Stimulated activated CD4-positive, alpha-beta T cell treated with anti-CD3 and anti-CD28 coated beads, Interleukin-12 subunit alpha, Interleukin-12 subunit beta, amount 100 ng/mL, for 4 hours (primary cell): ENCODE results near the gene HYLS1.
"Not testable (repeated sequence)": the region's sequence is repeated elsewhere in the genome, so short reads cannot be mapped to it uniquely, and the experiment has no call there.

ENCODE experiments used
- DNase-seq: peaks from one replicate; pipeline ENCODE4 v3.0.0-alpha.2; 2020

The HYLS1 gene

DNA sequence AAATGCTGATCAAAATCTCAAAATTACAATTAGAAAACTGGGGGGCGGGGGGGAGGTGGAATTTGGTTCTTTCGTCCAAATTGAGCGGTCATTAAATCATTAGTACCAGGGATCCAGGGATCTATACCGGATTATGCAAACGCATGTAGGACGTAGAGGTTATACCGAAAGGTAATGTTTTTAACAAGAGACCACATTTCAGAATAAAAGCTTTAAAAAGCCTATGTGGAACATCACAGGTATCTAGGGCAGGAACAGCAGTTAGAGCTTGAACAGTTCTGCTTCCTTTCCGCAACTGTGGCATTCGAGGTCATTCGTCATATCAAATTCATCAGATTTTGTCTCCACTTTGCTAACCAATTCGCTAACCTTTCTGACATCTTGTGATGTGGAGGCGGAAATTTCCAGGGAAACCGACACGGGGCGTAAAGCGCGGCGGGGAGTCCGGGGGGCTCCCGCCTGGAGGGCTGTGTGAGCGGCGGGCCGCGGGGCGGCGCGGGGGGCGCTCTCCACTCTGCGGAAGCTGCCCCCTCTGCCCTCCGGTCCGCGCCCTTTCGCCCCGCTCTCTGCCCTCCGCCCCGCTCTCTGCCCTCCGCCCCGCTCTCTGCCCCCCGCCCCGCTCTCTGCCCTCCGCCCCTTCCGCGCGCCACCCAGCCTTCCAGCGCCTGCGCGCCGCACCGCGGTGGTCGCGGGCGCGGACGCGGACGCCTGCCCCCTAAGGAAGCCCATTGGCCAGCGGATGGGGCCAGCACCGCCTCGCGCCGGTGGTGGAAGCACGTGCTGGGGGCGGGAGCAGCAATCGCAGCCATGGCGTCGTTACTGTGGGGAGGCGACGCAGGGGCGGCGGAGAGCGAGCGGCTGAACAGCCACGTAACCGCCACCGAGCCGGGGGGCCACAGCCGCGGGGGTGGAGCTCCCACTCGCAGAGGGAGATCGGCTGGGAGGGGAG is 16.5 kb downstream of the HYLS1 start, which contains the start of gene DDX25:
Gene DDX25, plus strand, starts transcription at position 798 of the 949 bp plus-strand sequence. Its CDS starts 10 bp downstream, at position 808.
- DNase-seq, result no peak

DNA sequence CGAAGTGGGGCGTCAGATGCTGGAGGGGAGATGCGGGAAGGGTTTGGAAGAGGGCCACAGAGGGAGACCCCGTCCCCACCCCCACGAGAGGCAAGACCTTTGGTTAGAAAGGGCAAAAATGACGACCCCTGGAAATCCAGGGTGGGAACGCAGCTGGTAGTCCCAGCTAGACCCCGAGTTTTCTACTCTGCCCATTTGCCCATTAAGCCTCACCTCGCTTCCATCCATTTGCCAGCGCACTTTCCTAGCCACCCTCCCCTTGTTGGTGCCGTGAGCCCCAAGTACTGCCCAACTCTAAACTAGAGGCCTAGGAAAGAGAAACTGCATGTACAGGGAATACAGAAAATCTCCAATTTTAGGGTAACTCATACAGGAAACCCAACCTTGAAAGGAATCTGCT is 17.2 kb downstream of the HYLS1 start:
- DNase-seq, result no peak

DNA sequence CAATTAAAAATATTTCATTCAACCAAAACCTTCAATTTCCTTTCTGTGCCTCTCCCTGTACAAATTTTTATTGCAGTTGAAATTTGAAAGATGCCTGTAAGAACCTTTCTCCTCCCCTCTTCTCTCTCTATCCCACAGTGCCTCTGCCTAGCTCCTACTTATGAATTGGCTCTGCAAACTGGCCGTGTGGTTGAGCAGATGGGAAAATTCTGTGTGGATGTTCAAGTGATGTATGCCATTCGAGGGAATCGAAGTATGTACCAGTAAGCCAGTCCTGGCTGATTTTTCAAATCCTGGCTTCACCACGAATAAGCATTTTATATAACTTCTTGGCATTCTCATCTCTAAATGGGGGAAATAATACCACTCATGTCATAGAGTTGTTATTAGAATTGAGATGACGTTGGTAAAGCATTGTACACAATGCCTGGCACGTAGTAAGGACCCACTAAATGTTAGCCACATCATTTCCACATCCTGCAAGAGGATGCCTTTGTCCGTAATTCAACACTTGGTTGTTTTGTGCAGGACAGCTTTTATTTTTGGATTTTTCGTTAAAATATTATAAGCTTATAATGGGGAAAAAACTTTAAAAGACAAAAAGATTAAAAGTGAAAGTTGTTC is 22.9 kb downstream of the HYLS1 start:
- no peak for DNase-seq

DNA sequence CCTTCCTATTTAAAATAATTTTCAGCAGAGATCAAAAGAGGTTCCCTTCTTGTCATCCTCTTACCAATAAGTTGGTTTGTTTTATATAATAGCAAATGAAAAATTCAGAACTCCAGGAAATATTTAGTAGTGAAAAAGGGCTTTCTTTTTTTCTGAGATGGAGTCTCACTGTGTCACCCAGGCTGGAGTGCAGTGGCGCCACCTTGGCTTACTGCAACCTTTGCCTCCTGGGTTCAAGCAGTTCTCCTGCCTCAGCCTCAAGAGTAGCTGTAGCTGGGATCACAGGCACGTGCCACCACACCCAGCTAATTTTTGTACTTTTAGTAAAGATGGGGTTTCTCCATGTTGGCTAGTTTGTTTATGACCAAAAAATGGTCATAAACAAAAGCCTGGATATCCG is 27.1 kb downstream of the HYLS1 start:
- DNase-seq, result not testable (repeated sequence)

DNA sequence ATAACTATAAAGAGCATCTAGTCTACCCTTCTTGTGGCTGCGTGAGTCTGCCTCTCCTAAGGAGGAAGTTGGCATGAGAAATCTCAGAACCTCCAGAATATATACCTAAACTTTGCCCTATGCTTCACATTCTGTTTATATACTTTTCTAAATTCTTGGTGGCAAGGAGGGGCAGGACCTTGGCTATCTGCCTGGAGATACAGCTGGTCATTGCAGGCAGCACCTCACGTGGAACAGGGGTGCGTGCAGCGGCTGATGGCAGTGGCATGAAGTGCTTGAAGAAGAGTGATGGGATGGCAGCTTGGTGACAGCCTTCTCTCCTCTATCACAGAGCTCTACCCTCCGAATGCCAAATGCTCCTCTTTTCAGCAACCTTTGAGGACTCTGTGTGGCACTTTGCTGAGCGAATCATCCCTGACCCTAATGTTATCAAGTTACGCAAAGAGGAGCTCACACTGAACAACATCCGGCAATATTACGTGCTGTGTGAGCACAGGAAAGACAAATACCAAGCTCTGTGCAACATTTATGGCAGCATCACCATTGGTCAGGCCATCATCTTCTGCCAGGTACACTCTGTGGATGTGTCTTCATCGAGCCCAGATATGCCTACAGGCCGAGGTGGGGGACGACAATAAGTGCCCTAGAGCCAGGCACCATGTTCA is 29.3 kb downstream of the HYLS1 start:
- DNase-seq, result no peak

DNA sequence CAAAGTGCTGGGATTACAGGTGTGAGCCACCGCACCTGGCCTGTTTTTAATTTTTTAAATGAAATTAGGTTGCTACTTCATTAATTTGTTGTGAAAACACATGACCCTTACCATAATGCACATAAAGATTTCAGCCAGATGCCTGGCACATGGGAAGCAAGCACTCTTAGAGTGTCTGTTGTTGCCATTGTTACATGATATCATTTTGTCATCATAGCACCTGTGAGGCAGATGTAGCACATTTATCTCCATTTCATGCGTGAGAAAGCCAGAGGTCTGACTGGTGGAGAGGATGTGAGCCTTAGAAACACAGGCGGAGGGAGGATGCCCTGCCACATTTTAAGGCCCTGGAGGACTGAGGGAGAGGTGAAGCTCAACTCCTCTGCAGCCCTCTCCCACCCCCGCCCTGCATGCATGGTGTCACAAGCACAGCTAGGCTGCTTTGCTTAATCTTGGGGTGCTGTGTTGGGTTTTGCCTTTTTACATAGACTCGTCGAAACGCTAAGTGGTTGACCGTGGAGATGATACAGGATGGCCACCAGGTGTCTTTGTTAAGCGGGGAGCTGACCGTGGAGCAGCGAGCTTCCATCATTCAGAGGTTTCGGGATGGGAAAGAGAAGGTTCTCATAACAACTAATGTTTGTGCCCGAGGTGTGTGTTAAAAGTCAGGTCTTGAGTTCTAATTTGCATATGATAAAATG is 30.8 kb downstream of the HYLS1 start:
- no peak for DNase-seq

DNA sequence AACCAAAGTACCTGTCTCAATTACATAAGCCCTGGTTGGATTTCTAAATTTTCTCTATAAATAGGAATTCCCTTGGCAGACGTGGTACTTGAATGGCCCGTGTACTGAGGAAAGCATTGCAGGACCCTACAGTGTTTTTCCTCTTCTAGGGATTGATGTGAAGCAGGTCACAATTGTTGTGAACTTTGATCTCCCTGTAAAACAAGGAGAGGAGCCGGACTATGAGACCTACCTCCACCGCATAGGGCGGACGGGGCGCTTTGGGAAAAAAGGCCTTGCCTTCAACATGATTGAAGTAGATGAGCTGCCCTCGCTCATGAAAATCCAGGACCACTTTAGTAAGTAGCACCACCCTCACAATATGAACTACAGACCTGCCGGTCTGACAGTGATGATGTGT is 33.6 kb downstream of the HYLS1 start:
- DNase-seq, result no peak

DNA sequence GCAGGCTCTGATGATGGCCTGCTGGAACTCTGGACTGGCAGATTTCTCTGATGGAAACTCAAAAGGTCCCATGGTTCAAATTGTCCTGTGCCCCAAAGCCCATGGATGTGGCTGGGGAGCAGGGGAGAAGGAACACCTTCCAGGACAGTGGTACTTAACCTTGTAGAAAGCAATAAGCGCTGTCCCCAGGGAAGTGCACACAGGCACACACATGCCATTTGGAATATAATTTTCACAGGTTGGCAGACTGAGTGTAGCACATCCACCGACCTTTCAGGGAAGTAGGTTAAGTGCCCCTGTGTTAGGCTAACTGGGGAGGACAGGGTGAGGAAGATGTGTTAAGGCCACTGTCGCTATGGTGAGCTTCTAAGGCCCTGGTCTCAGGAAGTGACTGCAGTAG is 34.7 kb downstream of the HYLS1 start:
- no peak for DNase-seq

DNA sequence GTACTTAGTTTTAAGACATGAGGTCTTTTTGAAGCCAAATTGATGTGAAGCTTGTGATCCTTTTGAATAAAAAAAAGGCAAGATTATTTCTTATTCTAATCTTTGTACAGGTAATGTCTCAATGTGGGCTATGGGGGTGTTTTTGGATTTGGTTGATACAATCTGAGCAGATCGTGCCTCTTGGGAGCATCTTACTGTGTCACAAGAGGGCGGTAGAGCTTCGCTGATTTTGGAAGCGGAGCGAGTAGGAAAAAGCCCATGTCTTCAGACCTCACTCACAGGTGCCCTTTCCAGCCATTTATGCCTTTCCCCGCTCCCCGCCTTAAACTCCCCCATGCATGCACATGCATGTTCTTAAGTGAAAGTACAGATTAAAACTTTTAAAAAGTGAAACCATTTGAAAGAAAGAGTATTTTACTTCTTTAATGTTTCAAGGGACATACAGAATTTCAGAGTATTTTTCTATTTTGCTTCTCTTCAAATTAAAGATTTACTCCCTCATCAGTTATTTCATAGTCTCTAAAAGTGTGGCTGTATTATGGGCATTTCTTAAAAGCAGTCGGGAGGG is 35.6 kb downstream of the HYLS1 start:
- DNase-seq, result peak; percentile 36

DNA sequence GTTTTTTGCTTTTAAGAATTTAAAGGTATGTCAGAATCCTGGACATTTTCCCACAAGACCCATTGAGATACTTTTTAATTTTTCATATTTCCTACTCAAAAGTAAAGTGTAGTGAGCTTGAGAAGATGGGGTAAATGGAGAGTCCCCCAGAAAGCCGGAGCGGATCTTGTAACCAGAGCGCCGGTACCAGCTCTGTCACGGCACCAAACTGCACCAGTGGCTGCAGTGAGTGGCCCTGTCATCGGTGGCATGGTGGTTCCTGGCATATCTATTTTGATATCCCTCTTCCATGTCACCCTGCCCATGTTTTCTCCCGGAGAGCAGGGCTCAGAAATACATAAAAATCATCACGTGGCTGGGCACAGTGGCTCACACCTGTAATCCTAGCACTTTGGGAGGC is 36.2 kb downstream of the HYLS1 start:
- no peak for DNase-seq

DNA sequence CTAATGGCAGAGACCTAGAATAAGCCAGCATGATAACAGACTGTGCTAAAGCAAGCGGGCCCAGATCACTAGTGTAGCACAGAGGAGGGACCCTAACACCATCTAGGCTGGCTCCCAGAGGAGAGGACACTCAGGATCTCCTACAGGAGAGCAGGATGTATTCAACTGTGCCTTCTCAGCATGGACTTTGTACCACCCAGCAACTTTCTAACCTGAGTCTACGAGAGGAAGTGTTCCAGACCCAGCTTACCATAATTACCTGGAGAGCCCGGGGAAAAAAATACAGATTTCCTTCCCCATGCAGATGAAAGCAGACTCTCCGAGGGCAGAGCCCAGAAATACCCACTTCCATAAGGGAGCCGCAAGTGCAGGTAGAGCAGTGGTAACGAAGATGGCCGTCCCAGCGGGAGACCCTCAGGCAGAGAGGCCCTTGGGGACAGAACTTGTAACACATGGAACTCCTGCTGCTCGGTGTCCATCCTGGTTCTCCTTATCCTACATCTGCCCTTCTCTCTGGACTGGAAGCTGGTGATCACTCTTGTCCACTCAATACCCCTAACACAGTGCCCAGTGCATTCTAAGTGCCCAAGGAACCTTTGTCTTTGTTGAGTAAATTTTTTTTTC is 37.0 kb downstream of the HYLS1 start:
- no peak for DNase-seq

DNA sequence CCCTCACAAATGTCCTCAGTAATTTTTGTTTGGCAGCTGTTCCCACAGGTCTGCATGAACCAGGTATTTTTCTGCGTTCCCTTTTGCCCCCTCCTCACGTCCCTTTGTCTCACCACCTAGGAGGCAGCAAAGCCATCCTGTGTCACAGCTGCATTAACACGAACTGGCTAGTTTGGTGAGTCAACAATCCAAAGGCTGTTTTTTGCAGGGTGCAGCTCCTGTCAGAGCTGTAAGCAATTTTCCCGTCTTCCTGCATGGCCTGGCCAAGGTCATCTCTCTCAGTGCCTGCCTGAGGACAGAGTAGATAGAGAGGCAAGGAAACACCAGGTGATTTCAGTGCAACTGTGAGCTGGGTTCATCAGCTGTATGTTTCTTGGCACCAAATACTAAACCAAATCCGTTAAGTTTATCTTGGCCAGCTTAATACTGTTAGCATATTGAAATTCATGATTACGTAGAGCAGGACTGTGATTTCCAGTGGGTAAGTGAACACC is 37.8 kb downstream of the HYLS1 start:
- DNase-seq, result no peak

DNA sequence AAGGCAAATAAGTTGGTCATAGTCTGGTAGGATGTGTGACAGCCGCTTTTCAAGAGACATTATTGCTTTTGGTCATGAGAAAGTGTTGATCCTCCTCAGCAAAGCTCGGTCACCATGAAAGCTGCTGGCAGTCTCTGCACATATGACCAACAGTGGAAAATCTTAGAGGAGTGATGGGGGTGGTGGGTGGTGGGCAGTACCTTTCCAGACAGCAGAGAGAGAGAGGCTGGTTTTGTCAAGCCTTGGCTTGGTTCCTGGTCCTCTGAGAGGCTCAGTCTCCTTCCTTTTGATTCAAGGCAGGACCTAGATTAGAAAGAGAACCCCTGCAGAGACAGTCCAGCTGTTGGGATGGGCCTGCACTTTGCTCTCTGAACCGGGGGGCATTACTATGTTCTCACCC is 38.3 kb downstream of the HYLS1 start:
- DNase-seq, result no peak

DNA sequence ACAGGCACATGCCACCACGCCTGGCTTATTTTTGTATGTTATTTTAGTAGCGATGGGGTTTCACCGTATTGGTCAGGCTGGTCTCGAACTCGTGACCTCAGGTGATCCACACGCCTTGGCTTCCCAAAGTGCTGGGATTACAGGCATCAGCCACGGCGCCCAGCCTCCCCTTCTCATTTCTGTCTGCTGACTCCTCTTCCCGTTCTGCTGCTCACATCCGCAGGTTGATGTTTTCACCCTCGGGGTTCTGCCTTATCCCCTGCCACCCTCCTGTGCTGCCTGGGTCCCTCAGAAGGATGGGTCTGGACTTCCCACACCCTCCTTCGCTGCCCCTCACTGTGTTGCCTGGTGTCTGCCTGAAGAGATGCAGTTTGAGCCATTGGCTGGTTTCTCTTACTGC is 39.2 kb downstream of the HYLS1 start:
- DNase-seq, result no peak

DNA sequence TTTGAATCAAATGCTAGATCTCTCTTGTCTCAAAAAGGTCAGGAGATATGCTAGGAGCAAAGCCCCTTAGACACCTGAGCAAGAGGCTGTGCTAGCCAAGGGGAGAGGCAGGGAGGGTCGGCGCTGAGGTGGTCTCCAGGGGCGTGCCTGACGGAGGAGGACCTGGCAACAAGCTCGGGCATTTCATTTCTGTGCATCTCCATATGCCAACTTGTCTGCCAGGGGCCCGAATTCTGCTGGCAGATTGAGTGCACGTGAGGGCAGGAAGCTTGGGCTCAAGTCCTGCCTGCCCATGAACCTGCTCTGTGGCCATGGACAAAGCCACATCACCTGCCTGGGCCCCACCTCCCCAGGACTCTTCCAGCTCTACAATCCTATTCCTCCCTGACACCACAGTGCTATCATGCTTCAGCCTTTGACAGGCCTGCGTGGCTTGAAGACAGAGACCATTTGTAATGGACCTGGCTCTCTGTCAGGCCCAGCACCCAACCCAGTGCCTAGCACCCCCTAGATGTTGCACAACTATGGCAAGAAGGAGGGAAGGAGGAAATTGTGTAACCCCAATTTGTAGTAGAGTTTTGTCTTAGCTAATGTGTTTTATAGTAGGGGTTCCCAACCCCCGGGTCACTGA is 42.1 kb downstream of the HYLS1 start:
- DNase-seq, result no peak

DNA sequence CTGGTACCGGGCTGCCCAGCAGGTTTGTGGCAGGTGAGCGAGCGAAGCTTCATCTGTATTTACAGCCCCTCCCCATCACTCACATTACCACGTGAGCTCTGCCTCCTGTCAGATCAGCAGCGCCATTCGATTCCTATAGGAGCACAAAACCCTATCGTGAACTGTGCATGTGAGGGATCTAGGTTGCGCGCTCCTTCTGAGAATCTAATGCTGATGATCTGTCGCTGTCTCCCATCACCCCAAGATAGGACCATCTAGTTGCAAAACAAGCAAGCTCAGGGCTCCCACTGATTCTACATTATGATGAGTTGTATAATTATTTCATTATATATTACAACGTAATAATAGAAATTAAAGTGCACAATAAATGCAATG is 42.6 kb downstream of the HYLS1 start:
- no peak for DNase-seq

DNA sequence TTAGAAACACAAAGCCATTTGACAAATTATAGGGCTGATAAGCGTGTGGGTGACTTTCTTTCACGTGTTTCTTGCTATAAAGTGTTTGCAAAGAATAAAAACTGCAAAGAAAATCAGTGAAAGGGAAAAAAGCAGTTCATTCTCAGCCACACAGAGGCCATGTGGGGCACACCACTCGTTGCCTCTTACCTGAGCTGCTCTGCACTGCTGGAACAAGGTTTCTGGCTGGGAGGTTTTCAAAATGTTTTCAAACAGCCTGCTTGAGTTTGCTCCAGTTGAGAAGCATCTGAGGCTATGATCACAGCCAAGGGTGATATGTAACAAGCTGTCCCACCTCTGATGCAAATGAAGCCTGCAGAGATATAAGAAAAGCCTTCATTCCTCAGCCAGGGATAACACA is 43.6 kb downstream of the HYLS1 start:
- DNase-seq, result no peak

DNA sequence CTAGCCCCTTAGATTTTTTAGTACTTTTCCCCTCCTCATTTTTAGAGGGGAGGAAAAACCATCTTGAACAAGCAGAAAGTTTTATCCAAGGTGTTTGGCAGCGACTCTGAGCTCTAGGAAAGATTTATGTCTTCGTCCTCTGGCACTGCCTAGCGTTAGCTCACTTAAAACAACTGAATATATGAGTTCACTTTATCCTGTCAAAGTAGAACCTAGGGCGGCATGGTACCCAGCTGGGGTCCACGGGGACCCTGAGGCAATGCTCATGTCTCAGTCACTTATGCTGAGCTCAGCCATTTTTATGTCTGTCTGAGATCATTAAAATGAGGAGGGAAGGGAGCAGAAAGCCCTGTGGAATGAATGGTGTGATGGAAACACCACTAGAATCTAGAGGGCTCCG is 44.2 kb downstream of the HYLS1 start:
- DNase-seq, result no peak

DNA sequence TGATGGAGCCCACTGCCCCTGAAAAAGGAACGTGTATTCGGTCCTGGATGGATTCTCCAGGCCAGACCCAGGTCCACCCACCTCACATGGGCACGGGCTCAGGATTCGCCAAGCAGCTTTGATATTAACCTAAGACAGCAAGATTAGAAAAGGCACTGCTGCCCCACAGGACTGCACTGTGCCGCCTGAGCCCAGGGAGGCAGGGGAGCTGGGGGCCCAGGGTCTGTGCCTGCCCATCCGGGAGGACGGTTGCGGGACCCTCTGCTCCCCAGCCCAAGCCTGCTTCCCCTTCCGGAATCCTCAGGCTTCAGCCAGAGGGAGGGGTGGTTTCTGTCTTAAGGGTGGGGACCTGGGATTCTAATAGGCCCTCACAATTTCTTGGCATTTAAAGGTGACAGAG is 44.8 kb downstream of the HYLS1 start:
- no peak for DNase-seq

DNA sequence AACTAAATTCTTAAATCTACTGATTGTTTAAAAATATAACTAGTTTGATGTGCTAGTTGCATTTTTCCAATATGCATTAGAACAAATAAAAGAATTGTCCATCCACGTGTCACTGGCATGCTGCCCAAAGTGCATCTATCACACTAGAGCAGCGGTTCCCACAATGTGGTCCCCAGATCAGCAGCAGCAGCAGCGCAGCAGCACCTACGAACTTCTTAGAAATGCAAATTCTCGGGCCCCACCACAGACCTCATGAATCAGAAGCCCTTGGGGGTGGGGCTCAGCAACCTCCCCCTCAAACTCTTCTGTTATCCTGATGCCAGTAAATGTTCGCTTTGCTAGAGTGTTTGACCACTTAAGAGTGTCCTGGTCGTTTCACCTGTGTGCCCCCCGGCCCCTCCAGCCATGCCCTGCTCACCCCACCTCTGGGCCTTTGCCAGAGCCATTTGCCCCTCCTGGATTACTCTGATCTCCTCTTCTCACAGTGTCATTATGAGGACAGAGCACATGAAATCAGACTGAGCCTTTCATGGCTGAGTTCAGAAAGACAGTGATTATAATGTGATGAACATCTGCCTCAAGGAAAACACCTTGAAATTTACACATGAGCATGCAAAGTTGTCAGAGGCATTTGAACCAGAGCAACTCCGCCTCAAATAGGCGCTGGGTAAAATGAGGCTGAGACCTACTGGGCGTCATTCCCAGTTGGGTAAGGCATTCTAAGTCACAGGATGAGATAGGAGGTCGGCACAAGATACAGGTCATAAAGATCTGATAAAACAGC is 45.8 kb downstream of the HYLS1 start:
- DNase-seq, result no peak

DNA sequence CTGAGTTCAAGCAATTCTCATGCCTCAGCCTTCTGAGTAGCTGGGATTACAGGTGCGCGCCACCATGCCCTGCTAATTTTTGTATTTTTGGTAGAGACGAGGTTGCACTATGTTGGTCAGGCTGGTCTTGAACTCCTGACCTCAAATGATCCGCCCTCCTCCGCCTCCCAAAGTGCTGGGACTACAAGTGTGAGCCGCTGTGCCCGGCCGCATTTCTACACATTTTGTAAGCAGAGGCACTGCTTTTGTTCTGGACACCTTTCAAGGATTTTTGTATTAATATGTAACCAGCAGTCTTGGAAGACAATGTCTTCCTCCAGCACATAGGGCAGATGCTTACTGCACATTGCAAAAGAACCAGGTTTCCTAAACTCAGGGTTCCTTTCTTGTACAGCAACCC is 47.0 kb downstream of the HYLS1 start:
- no peak for DNase-seq
